Stimulated activated CD8-positive, alpha-beta memory T cell treated with anti-CD3 and anti-CD28 coated beads, Interleukin-4, amount 100 ng/mL, for 24 hours (primary cell): Measurements from ENCODE around the gene ADAMTS2.

Experiments
- DNase-seq: peaks from one replicate; pipeline ENCODE4 v3.0.0-alpha.2; 2020; ENCODE audit warnings: low read depth

The ADAMTS2 gene

DNA sequence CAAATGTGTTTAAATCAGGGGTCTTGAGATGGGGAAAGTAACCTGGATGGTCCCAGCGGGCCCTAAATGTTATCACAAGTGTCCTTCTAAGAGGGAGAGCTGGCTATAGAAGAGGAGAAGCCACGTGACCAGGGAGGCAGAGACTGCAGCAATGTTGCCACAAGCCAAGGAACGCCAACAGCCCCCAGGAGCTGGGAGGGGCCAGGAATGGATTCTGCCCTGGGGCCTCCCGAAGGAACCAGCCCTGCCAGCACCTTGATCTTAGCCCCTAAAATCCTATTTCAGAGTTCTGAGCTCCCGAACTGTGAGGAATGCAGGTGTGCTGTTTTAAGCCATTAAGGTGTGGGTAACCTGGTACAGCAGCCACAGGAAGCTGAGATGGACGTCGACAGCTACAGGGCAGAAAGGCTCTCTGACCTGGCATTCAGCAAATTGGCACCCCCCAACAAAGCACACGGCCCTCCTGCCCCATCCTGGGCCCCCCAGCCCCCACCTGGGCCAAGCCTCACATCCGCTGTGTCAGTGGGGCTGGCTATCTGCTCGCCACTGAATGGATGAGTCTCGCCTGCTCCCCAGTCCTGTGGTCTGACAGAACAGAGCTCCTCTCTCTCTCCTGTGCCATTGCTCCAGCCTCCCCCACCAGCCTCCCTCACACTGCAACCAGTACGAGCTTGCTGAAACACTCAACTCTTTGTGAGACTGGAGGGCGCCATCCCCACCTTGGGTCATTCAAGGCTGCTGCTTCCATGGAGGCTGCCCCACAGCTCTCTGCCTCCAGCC lies 78.8 kb downstream of the ADAMTS2 start:
- DNase-seq, result no peak

DNA sequence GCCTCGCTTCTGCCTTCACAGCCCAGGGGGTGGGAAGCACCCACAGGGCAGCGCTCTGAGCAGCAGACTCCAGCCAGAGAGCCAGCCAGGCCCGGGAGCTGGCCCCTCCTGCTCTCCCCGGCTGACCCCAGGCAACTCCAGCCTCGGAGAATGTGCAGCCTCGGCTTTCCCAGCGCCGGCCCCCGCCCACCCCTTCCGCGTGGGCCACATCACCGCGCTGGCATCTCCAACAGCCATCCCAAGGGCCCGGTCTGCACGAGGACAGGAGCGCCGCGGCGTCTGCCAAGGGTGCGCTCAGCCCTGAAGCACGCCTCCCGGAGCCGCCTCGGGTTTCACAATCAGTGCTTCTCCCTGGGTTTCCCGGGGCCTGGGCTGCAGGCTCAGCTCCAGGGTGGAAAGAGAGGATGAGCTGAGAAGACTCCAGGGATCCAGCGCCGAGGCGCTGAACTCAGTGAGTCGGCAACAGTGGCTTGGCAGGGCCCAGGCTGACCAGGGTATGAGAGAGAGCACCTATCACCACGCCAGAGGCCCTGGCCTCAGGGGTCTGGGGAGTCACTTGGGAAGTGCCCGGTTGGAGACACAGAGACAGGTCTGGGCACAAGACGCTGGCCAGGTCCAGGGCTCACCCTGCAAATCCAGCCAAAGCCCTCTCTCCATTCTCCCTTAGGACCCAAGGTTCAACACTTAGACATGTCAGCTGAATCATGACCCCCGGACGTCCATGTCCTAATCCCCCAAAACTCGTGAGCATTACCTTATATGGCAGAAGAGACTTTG lies 79.6 kb downstream of the ADAMTS2 start:
- DNase-seq, result no peak

DNA sequence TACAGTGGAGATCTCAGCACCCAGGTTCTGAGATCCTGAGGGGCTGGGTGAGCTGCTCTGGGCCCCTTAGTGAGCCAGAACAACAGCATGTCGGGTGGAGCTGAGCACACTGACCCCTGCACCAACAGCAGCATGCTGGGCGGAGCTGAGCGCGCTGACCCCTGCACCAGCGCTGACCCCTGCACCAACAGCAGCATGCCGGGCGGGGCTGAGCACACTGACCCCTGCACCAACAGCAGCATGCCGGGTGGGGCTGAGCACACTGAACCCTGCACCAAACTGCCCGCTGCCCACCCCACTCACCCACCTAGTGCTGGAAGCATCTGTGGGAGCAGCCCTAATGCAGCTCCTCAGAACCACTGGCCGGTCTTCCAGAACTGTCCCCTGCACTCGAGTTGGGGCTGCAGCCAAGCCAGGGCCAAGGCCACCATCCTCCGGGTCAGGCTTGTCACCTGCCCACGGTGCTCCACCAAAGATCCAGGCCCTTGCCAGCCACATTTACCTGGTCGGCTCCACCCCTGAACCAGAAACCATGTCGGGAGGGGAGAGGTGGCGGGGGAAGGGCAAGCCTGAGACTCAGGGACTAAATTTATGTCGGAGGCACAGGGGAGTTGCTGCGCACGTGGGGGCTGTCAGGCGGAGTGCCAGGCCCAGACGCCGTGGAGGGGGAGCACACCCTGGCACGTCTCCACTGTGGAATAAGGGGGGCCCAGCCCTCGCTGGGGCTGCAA lies 80.3 kb downstream of the ADAMTS2 start:
- no peak for DNase-seq

DNA sequence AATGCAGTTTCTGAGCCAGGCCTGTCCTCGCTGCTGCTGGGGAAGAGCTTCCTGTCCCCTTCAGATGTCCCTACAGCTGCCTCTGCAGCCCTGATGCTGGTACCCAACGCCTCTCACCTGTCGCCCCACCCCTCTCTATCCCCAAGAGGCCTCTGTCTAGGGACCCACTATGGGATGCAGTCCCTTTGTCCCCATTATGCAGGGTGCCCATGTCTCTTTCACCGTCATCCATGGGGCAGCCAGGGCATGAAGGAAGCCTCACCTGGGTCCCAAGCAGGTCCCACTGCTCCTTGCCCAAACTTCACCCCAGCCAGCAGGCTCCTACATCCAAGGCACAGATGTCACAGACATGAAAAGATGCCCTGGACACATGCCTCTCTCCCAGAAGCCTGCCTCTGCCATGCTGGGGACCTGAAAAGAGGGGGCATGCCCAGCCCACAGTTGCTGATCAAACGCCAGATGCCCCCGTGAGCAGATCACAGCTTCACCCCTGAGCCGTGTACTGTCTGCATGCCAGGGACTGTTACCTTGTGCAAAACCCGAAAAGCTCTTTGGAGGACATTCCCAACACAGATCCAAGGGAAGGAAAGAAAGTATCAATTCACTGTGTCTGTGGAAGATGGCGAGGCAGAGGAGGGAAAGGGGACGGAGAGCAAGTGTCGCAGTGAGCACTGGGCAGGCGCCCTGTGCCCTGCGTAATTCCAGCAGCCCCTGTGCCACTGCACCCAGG lies 81.0 kb downstream of the ADAMTS2 start:
- DNase-seq, result no peak

DNA sequence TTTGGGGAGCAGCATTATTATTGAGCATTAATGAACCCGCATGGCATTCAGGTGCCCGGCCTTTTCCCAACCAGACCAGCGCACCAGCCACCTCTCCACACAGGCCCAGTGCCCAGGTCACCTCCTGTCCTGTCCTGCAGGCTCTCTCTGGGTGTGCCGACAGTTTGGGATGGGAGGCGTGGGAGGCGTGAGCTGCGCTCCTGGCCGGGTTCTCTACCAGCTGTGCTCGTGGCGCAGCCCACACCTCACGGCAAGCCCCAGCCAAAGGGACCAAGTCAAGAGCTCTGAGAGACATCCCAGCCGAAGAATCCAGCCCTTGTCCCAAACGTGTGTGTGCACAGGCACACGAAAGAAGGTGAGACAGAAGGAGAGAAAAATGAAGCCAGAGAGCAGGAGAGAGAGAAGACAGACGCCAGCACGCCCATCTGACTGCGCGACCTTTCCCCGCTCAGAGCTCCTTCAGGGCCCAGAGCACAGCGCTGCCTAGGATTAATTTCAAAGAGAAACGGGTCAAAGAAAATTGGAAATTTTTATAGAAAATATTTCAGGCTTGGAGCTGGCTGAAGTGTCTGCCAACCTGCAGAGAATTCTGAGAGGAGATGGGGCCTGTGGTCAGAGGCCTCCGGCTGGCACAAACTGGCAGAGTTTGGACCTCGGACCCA lies 81.7 kb downstream of the ADAMTS2 start:
- no peak for DNase-seq

DNA sequence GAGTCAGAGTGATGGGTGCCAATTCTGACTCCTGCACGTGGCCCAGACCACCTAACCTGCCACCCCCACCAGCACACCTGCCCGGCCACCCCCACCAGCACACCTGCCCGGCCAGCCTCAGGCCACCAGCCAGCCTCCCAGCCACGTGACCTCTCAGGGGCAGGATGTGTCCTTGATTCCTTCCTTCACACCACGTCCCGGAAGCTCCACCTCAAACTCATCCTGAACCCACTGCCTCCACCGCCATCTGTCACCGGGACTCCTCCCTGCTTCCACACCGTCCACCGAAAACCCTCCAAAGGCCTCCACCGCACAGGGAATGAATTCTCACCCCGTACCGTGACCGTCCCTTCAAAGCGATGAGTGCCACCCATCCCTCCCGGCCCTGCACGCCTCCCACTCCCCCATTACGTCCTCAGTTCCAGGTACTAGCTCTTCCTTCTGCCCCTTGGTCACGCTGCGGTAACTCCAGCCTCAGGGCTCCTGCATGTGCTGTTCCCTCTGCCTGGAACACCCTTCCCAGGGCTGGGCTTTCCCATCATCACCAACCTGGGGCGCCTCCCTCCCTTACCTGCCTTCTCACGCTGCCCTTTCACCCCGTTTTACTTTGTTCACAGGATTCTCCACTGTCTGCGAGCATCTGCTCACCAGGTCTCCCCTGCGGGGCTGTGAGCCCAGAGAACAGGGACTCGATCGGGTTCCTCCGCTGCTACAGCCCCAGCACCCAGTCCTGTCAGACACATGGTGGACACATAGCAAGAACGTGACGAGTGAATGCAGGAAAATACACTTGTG lies 82.9 kb downstream of the ADAMTS2 start:
- DNase-seq, result no peak

DNA sequence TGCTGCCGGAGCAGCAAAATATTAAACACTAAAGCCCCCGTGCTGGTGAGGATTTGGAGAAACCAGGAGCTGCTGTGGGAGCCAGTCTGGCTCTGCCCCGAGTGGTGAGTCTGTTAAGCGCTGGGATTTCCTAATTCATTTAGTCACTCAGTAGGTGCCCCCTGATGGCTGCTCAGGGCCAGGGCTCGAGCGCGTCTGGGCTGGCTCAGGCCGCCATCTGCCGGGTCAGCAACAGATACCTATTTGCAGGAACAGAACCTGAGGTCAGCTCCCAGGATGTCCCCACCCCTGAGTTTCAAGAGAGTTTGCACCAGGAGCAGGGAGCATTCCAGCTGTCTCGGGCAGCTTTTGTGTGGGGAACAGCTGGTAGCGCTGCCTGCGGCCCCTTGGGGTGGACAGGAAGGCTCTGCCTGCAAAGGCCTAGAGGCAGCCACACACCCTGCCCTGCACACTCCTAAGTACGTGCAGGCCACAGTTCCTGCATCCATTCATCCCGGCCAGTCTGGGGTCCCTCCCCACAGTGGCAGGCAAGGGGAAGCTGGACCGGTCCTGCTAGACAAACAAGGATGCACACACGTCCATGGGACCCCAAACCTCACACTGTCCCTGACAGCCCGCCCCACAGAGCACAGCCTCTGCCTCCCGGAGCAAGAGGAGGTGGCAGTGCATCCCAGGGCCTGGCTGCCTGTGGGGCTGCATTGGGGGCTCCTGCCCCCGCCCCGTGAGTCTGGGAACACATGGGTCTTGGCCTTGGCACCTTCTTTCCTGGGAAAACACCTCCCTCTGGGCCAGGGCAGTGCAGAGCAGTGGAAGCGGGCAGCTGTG lies 83.7 kb downstream of the ADAMTS2 start:
- no peak for DNase-seq

DNA sequence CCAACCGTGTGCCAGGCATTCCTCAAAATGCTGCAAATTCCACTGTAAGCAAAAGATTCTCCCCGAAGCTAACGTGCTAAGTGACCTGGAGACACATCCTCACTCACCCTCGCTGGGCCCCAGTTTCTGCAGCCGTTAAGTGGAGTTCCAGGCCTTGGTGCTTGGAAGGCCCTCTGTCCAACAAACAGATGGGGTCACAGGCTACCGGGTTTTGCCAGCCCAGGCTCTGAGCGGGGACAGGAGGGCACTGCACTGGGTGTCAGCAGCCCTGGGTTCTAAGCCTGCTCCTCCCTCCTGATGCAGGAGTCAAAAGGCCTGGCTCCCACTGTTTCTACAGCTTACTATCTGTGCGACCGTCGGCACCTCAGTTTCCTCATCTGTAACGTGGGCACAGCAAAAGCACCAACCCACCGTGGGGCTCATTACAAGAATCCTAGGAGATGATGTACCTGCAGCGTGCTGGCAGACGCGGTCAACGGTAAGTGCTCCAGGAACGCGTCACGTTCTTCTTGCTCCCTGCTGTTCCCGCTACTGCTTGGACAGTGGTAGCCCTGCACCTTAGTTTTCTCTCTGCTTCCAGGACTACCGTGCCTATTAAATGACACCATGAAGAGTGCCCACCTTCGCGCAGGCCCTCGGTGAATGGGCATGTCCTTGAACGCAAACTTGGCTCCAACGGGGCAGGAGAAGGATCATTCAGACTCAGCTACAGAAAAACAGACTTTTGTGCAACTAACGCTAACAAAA lies 84.8 kb downstream of the ADAMTS2 start:
- DNase-seq, result no peak

DNA sequence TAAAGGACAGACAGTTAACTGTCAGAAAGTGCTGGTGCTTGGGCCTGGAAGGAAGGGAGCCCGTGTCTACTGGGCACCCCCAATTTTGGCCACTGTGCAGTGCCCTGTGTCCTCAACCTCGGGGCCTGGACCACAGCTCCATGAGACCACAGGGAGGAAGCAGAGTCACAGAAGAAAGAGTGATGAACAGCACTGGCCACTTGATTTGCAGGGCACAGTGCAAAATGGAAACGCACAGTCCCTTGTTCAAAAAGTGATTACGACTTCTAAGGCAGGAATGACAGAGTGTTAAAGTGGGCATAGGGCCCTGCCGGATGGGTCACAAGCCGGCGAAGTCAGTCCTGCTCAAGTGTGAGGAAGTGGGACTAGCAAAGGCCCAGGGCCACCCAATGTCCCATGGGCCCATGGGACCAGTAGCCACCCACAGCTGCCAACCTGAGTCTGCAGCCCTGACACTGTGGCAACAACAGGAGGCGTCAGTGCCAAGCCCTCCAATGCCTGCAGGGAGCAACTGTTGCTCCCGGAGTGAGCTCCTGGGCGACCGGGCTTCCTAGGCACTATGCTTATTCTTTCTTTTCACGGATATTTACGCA lies 85.4 kb downstream of the ADAMTS2 start:
- no peak for DNase-seq

DNA sequence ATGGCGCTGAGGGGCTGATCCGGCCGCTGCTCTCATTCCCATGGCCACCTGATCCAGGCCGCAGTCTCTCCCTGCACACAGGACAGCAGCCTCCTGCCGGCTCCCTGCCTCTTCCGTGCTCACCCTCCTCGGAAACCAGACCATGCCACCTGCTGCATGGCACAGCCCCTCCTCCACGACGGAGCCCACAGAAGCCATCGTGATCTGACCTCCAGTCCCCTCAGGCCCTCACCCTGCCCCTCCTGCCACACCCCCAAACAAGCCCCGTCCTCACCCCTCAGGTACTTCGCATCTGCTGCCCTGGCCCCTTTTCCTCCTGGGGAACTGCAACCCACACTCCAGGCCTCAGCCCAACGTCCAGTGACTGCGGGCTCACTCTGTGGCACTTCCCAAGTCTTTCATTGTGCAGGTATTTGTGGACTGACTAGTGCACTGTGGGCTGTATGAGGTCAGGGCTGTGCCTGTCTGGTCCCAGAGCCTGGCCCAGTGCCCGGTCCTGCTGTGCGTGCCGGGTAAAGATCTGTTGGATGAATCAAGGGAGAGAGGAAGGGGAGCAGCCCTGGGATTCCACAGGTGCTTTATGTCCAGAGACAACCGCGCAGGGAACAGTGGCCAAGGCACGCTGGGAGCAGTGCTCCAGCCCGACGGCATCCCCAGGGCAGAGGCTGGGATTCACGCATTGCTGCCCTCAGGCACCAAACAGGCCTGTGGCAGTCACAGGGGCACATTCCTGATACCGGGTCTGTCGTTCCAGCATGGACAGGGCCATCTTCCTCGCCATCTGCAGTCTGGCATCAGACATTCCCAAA lies 86.1 kb downstream of the ADAMTS2 start:
- no peak for DNase-seq

DNA sequence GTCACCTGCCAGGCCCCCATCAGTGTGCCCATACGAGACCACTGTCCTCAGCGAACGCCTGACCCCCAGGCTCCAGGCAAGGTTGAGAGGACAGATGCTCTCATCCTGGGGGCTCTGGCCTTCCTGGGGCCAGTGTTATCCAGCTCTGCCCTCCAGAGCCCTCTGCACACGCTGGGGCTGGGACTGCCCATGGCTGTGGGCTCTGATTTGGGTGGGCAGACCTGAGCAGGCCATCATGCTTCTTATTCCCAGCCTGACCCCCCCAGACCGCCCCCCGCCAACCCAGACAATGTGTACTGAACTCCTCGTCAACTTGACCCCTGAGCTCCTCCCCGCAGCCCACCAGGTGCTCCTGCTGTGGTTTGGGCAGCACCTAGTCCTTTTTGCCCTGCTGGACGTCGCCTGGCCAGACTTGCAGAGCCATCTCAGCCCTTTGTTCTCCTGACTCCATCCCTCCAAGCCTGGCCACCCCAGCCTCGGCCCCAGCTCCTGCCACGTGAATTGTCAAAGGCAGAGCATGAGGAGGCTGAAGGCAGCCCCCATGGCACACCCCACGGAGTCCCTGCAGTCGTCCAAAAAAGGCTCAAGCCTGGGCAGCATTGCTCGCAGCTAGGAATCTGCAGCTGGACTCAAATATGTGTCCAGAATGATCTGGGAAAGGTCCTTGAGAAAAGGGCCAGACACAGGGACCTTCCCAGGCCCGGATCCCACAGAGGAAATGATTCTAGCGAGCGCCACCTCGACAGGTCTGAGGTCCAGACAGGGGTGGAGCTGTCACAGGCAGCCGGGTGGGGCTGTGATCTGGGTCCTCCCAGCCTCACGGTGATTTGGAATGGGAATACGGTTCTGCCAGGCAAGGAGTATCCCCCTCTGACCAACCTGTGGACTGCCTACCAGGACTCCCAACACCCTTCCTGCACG lies 87.0 kb downstream of the ADAMTS2 start:
- DNase-seq, result no peak

DNA sequence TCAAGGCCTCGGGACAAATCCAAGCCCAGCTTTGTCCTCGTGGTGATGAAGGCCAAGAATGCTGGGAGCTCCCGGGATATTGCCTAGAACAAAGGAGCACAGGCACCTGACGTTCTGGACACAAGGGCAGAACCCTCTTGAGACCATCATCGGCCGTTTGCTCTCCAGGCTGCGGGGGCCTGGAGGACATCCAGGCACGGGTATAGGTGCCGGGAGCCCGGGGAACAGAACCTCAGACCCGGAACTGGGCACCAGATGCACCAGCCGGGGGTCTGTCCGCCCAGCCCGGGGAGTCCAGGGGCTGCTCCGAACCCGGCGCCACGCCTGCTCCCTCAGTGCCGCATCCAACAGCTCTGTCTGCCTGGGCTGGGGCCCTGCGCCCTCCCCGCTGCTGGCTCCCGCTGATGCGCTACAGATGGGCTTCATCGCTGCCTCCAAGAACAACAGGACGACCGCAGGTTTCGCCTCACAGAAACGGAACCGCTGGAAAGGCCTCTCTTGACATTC lies 88.0 kb downstream of the ADAMTS2 start:
- DNase-seq, result no peak

DNA sequence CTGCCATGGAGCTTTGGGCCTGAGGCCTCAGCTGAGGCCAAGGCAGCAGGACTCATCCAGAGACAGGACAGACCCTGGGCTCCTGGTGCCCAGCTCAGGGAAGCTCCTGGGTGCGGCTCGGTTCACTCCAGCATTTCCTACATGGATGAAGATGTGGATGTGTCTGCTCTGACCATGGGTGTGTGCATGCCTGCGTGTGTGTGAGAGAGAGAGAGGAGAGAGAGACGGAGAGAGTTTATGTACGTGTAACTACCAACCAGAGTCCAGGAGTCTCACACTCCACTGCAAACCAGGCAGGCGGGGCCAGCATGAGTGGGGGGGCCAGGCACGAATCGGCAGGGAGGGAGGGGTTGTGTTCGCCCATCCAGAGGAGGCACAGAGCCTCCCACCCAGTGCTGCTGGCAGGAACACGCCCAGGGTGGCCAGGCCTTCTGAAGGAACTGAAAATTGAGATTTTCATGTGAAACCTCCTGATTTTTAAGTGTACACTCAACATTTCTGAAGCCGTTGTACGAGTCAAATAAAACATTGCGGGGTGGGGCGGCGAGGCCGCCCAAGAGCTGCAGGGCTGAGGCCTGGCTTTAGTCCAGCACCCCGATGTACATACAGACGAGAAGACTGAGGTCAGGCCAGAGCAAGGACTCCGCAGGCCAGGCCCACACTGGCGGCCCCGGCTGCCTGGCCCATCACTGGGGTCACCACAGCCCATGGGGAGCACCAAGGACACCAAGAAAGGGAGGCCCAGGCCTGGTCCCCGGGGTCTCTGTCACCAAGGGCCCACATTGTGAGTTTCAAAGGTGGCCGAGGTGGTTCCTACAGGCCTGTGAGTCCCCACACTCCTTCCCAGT lies 88.7 kb downstream of the ADAMTS2 start:
- DNase-seq, result no peak

DNA sequence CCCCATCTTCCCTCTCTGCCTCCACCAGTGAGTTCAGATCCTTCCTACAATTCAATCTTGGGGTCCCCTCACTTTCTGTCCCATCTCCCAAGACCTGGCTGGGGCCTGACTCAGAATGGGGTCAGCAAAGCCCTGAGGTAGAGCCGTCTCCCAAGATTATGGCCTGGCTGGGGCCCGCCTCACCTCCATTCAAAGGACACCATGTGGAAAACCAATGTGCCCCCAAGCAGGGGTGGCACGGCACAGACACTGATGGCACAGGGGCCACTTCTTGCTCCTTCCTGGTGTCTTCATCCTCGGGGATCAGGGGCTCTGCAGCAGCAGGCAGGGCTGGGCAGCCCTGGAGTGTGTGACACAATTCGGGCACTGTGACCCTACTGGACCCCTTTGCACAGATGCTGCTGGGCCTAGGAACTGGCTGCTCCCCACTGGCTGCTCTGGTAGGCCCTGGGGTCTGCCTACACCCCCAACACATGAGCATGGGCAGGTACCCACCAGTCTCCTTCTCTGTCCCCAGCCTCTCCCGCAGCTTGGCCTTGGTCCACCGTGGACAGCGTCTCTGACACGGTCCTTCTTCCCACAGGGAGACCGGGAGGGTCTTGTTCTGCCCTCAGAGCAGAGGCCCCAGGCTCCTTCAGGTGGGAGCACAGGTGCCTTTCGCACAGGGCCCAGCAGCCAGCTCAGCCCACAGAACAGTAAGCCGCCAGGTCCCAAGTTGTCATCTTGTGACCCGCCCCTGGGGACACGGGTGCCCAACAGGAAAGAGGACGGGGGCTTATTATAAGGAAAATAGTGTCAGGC lies 89.5 kb downstream of the ADAMTS2 start:
- no peak for DNase-seq
